K562 (cell line): Measurements from ENCODE around the gene CPS1. TPM values are rescaled to one million over a fixed set of nuclear protein-coding genes. Genes with fewer than 3 reads are reported as not detected.

Experiments
- HMGXB4 ChIP-seq: sonication (generic); formaldehyde crosslinking; IDR thresholded peaks from 2 replicates; pipeline ENCODE4 v1.8.1; 2023; ENCODE audit warnings: mild to moderate bottlenecking, missing genetic modification reagents
- HSF4 ChIP-seq: fragments of 250-450 bp; sonication (Bioruptor Pico); IDR thresholded peaks from 2 replicates; pipeline ENCODE4 v2.1.2; 2022; ENCODE audit warnings: mild to moderate bottlenecking, moderate library complexity, borderline replicate concordance
- SRSF9 ChIP-seq: fragments of 200-400 bp; formaldehyde crosslinking; IDR thresholded peaks from 2 replicates; pipeline ENCODE4 v1.6.1; 2017; ENCODE audit warnings: low read depth, low read length, borderline replicate concordance
- ZNF445 ChIP-seq: fragments of 250-450 bp; sonication (Bioruptor Pico); IDR thresholded peaks from 2 replicates; pipeline ENCODE4 v1.4.0; 2020; ENCODE audit warnings: low read depth, mild to moderate bottlenecking, moderate library complexity
- polyA plus RNA-seq, 8 experiments: library from polyadenylated mRNA; depleted of rRNA in 4 of 8; stranded (reverse) in 5 of 8; unstranded in 3 of 8; fragments of >200 nt; fragmentation: Nextera tagmentation in 2 of 8; fragmentation: Illumina TruSeq in 1 of 8; extraction: Ambion mirVana in 2 of 8; extraction: Trizol in 1 of 8; gene quantifications; 2 replicates each; pipeline versions ENCODE4 v1.2.1 to v1.2.3, GENCODE V29; 2011 to 2014; ENCODE audit warnings: inconsistent platforms in 1 of 8, missing spikeins in 1 of 8
- total RNA-seq, 7 experiments: library from RNA; depleted of rRNA in 6 of 7; stranded (reverse); fragments of >200 nt in 6 of 7; fragmentation: Illumina TruSeq in 2 of 7; extraction: Trizol in 2 of 7; gene quantifications; 2 replicates each; pipeline versions ENCODE4 v1.2.1 to v1.2.3, GENCODE V29; 2011 to 2021; ENCODE audit warnings: low replicate concordance in 1 of 7
- TF ChIP-seq, protein P1 (sequence below): sonication (generic); formaldehyde crosslinking; IDR thresholded peaks from 2 replicates; pipeline ENCODE4 v1.8.0; 2022; ENCODE audit warnings: mild to moderate bottlenecking, missing genetic modification reagents
- TF ChIP-seq, protein P2 (sequence below): fragments of 450-650 bp; conservative IDR thresholded peaks from 2 replicates; pipeline ENCODE4 v1.6.1; 2016; ENCODE audit warnings: missing genetic modification characterization, low read depth, mild to moderate bottlenecking, control low read depth, missing compliant biosample characterization

Gene CPS1
- total and polyA plus RNA-seq, 9 of the 15 experiments (the other 6 are each of a cell fraction or from before 2014, with no cell fraction given), result 2.4 to 13.5 (median 6.0) TPM

- TF ChIP-seq, protein P1, sequence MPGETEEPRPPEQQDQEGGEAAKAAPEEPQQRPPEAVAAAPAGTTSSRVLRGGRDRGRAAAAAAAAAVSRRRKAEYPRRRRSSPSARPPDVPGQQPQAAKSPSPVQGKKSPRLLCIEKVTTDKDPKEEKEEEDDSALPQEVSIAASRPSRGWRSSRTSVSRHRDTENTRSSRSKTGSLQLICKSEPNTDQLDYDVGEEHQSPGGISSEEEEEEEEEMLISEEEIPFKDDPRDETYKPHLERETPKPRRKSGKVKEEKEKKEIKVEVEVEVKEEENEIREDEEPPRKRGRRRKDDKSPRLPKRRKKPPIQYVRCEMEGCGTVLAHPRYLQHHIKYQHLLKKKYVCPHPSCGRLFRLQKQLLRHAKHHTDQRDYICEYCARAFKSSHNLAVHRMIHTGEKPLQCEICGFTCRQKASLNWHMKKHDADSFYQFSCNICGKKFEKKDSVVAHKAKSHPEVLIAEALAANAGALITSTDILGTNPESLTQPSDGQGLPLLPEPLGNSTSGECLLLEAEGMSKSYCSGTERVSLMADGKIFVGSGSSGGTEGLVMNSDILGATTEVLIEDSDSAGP (CRISPR knock-in tag), result no peak
- TF ChIP-seq, protein P2, sequence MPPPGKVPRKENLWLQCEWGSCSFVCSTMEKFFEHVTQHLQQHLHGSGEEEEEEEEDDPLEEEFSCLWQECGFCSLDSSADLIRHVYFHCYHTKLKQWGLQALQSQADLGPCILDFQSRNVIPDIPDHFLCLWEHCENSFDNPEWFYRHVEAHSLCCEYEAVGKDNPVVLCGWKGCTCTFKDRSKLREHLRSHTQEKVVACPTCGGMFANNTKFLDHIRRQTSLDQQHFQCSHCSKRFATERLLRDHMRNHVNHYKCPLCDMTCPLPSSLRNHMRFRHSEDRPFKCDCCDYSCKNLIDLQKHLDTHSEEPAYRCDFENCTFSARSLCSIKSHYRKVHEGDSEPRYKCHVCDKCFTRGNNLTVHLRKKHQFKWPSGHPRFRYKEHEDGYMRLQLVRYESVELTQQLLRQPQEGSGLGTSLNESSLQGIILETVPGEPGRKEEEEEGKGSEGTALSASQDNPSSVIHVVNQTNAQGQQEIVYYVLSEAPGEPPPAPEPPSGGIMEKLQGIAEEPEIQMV (tag), result no peak
- TF ChIP-seq HSF4 (CRISPR knock-in tag) (no peak), HMGXB4 (CRISPR knock-in tag) (no peak), ZNF445 (CRISPR knock-in tag) (no peak), SRSF9 (no peak)
- TF ChIP-seq, all 486 proteins: peak for 0
These were observed 7.5 kb upstream of the CPS1 start (continued) for GRCh38 chr2:210548878-210549384.
